ENCODE data around the gene LPAR1.

LPAR1 gene

GRCh38 chr9:111038331-111039230, at the start of gene LPAR1:
TSS of gene LPAR1 (minus strand) at chr9:111038470. CDS start at chr9:110972117, 66,353 bp downstream.
- peak within 1 kb of the TSS; percentile 23 to 73 (median 54); a peak in 20 of 22 replicates for H3K9ac ChIP-seq
- H3K4me1 ChIP-seq = peaks cover 3 to 19% (median 9%) of the 10 kb centered on the region in 10 experiments; a peak in 16 of 20 replicates
- no peaks in the 10 kb centered on the region; a peak in 1 of 22 replicates for H3K9me3 ChIP-seq (replicated peaks in 1 of 11)
- no peak for TF ChIP-seq Cebpa-rat (IDR thresholded peaks at IDR 0.05)
- H3K36me3 ChIP-seq = no peaks in the 10 kb centered on the region
- 0 out of 22 replicates have a peak, but pooled peaks cover 0 to 7% (median 0%) of the 10 kb centered on the region in 11 experiments for H4K20me1 ChIP-seq
- H3K27me3 ChIP-seq = peaks cover 39 to 58% (median 43%) of the 10 kb centered on the region in 11 experiments
- peak within 1 kb of the TSS; percentile 88 to 98 (median 94) for H3K4me2 ChIP-seq
- H3K4me3 ChIP-seq = peak within 1 kb of the TSS; percentile 54 to 72 (median 62)
- peak within 1 kb of the TSS in 2 of 11 experiments; percentile 9 to 26; a peak in 3 of 22 replicates for H3K27ac ChIP-seq

- no peaks in the 10 kb centered on the region for H3K27me3 ChIP-seq
- H3K4me1 ChIP-seq = peaks cover 0 to 48% (median 17%) of the 10 kb centered on the region in 10 experiments; a peak in 15 of 20 replicates
- H3K27ac ChIP-seq = peak overlapping the region in 10 of 11 experiments; percentile 6 to 74 (median 34); a peak in 12 of 22 replicates
- no peak overlapping the region for H3K4me3 ChIP-seq
- 0 out of 22 replicates have a peak, but pooled peaks cover 0 to 3% (median 0%) of the 10 kb centered on the region in 11 experiments for H3K9me3 ChIP-seq (replicated peaks in 1 of 11)
- peak in 1 of 11 experiments; percentile 32; a peak in 1 of 22 replicates for TF ChIP-seq Cebpa-rat (IDR thresholded peaks at IDR 0.05)
- peak overlapping the region in 1 of 11 experiments; percentile 37; a peak in 2 of 22 replicates for H3K9ac ChIP-seq
- no peaks in the 10 kb centered on the region for H3K36me3 ChIP-seq
- H4K20me1 ChIP-seq = no peaks in the 10 kb centered on the region
- peak overlapping the region; percentile 3 to 62 (median 56); a peak in 17 of 22 replicates for H3K4me2 ChIP-seq
Measured at GRCh38 chr9:111078391-111079038, 40.2 kb upstream of the LPAR1 start.

- Histone ChIP-seq H3K4me1 (peaks cover 0 to 48% (median 17%) of the 10 kb centered on the region in 10 experiments; a peak in 15 of 20 replicates), H3K9ac (peak overlapping the region in 3 of 11 experiments; percentile 22 to 29 (median 28); a peak in 2 of 22 replicates), H3K4me2 (peak overlapping the region in 5 of 11 experiments; percentile 45 to 77 (median 52); a peak in 10 of 22 replicates), H3K36me3 (no peaks in the 10 kb centered on the region), H4K20me1 (no peaks in the 10 kb centered on the region), H3K27ac (peak overlapping the region in 5 of 11 experiments; percentile 17 to 67 (median 54); a peak in 8 of 22 replicates), H3K4me3 (no peak overlapping the region), H3K27me3 (no peaks in the 10 kb centered on the region), H3K9me3 (replicated peaks in 1 of 11) (0 out of 22 replicates have a peak, but pooled peaks cover 0 to 3% (median 0%) of the 10 kb centered on the region in 11 experiments)
- TF ChIP-seq Cebpa-rat (IDR thresholded peaks at IDR 0.05) = no peak
Measured at GRCh38 chr9:111076519-111076918, 38.2 kb upstream of the LPAR1 start.

GRCh38 chr9:111076042-111076441, 37.8 kb upstream of the LPAR1 start:
- Histone ChIP-seq H3K27ac (peak overlapping the region in 5 of 11 experiments; percentile 17 to 67 (median 54); a peak in 7 of 22 replicates), H3K4me1 (peaks cover 0 to 48% (median 17%) of the 10 kb centered on the region in 10 experiments; a peak in 15 of 20 replicates), H3K4me3 (no peak overlapping the region), H3K4me2 (peak overlapping the region in 5 of 11 experiments; percentile 45 to 77 (median 52); a peak in 10 of 22 replicates), H4K20me1 (no peaks in the 10 kb centered on the region), H3K27me3 (no peaks in the 10 kb centered on the region), H3K9ac (peak overlapping the region in 2 of 11 experiments; percentile 28 to 29; a peak in 2 of 22 replicates), H3K9me3 (replicated peaks in 1 of 11) (0 out of 22 replicates have a peak, but pooled peaks cover 0 to 3% (median 0%) of the 10 kb centered on the region in 11 experiments), H3K36me3 (no peaks in the 10 kb centered on the region)
- TF ChIP-seq Cebpa-rat (IDR thresholded peaks at IDR 0.05) = no peak

GRCh38 chr9:111074395-111074794, 36.1 kb upstream of the LPAR1 start:
- TF ChIP-seq Cebpa-rat (IDR thresholded peaks at IDR 0.05) = peak in 1 of 11 experiments; percentile 43; a peak in 1 of 22 replicates
- Histone ChIP-seq H3K9me3 (replicated peaks in 1 of 11) (0 out of 22 replicates have a peak, but pooled peaks cover 0 to 3% (median 0%) of the 10 kb centered on the region in 11 experiments), H3K27ac (peak overlapping the region in 3 of 11 experiments; percentile 20 to 67 (median 58); a peak in 4 of 22 replicates)

GRCh38 chr9:111069183-111069582, 30.9 kb upstream of the LPAR1 start:
- no peaks in the 10 kb centered on the region for H3K36me3 ChIP-seq
- TF ChIP-seq Cebpa-rat (IDR thresholded peaks at IDR 0.05) = no peak
- H3K4me1 ChIP-seq = peaks cover 0 to 22% (median under 1%) of the 10 kb centered on the region in 10 experiments; a peak in 7 of 20 replicates
- no peaks in the 10 kb centered on the region for H4K20me1 ChIP-seq
- peak overlapping the region in 1 of 11 experiments; percentile 23; a peak in 2 of 22 replicates for H3K4me2 ChIP-seq
- no peak overlapping the region for H3K9ac ChIP-seq
- H3K9me3 ChIP-seq (replicated peaks in 1 of 11) = 0 out of 22 replicates have a peak, but pooled peaks cover 0 to under 1% (median 0%) of the 10 kb centered on the region in 11 experiments
- H3K27ac ChIP-seq = no peak overlapping the region
- no peaks in the 10 kb centered on the region for H3K27me3 ChIP-seq
- H3K4me3 ChIP-seq = no peak overlapping the region

More at GRCh38 chr9:111074395-111074794, 36.1 kb upstream of the LPAR1 start:
- Histone ChIP-seq H3K4me1 (peaks cover 0 to 48% (median 17%) of the 10 kb centered on the region in 10 experiments; a peak in 15 of 20 replicates), H4K20me1 (no peaks in the 10 kb centered on the region), H3K4me3 (no peak overlapping the region), H3K27me3 (no peaks in the 10 kb centered on the region), H3K9ac (no peak overlapping the region), H3K36me3 (no peaks in the 10 kb centered on the region), H3K4me2 (peak overlapping the region in 4 of 11 experiments; percentile 36 to 51 (median 38); a peak in 8 of 22 replicates)

- H3K4me2 ChIP-seq = peak overlapping the region in 1 of 11 experiments; percentile 23; a peak in 2 of 22 replicates
- TF ChIP-seq Cebpa-rat (IDR thresholded peaks at IDR 0.05) = no peak
- H3K9me3 ChIP-seq (replicated peaks in 1 of 11) = no peaks in the 10 kb centered on the region
- no peak overlapping the region for H3K27ac ChIP-seq
- peaks cover 0 to 22% (median 0%) of the 10 kb centered on the region in 10 experiments; a peak in 6 of 20 replicates for H3K4me1 ChIP-seq
- no peaks in the 10 kb centered on the region for H4K20me1 ChIP-seq
- no peaks in the 10 kb centered on the region for H3K27me3 ChIP-seq
- no peak overlapping the region for H3K4me3 ChIP-seq
- H3K9ac ChIP-seq = no peak overlapping the region
- no peaks in the 10 kb centered on the region for H3K36me3 ChIP-seq
Measured at GRCh38 chr9:111068771-111069170, 30.5 kb upstream of the LPAR1 start.

- no peaks in the 10 kb centered on the region for H3K36me3 ChIP-seq
- peak overlapping the region in 1 of 11 experiments; percentile 23; a peak in 1 of 22 replicates for H3K4me2 ChIP-seq
- TF ChIP-seq Cebpa-rat (IDR thresholded peaks at IDR 0.05) = no peak
- H3K27ac ChIP-seq = no peak overlapping the region
- H3K9ac ChIP-seq = no peak overlapping the region
- H3K27me3 ChIP-seq = no peaks in the 10 kb centered on the region
- H3K9me3 ChIP-seq (replicated peaks in 1 of 11) = no peaks in the 10 kb centered on the region
- peaks cover 0 to 22% (median 0%) of the 10 kb centered on the region in 10 experiments; a peak in 6 of 20 replicates for H3K4me1 ChIP-seq
- H3K4me3 ChIP-seq = no peak overlapping the region
- no peaks in the 10 kb centered on the region for H4K20me1 ChIP-seq
Measured at GRCh38 chr9:111068383-111068730, 30.1 kb upstream of the LPAR1 start.
